PC-9 (cell line): ENCODE results near the gene CNTN5. TPM values are rescaled to one million over a fixed set of nuclear protein-coding genes. Genes with fewer than 3 reads are reported as not detected.

Experiments
- BruUV-seq: library from RNA; stranded (reverse); fragments of 400-500 nt; replicated peaks from 2 replicates; lab custom pipeline; 2021; lab: Mats Ljungman, UMichigan
- CTCF ChIA-PET: fragments of 300-600 bp; sonication (Branson Sonifier 250); formaldehyde crosslinking; loops from one replicate; lab custom pipeline; 2022; ENCODE audit warnings: antibody characterized with exemption; lab: Charles Lee
- POLR2A ChIA-PET: fragments of 300-600 bp; sonication (Branson Sonifier 250); formaldehyde crosslinking; loops from one replicate; lab custom pipeline; 2022; ENCODE audit warnings: antibody characterized with exemption; ENCODE audit not compliant: unreplicated experiment; lab: Charles Lee
- DNase-seq, 2 experiments: peaks; one replicate each; pipeline versions ENCODE4 v3.0.0 to v3.0.0-alpha.2; 2015 to 2022; ENCODE audit warnings: mixed read lengths in 1 of 2
- H2AFZ ChIP-seq: fragments of 200-600 bp; sonication (generic); 2 replicates; pipeline ENCODE4 v1.8.1; 2017; ENCODE audit warnings: antibody characterized with exemption
- H3F3A ChIP-seq: fragments of 200-600 bp; sonication (generic); 2 replicates; pipeline ENCODE4 v1.8.1; 2017; ENCODE audit warnings: antibody characterized with exemption, mild to moderate bottlenecking, low read depth; ENCODE audit not compliant: insufficient read depth
- H3K27ac ChIP-seq: fragments of 200-600 bp; sonication (generic); 2 replicates; pipeline ENCODE4 v1.6.1; 2016; ENCODE audit warnings: mixed run types
- H3K27me3 ChIP-seq: fragments of 200-600 bp; sonication (generic); 2 replicates; pipeline ENCODE4 v1.6.1; 2016; ENCODE audit warnings: low read depth, mixed run types; ENCODE audit not compliant: insufficient read depth
- H3K36me3 ChIP-seq: fragments of 200-600 bp; sonication (generic); 2 replicates; pipeline ENCODE4 v1.6.1; 2016; ENCODE audit warnings: low read depth, mixed run types
- H3K4me1 ChIP-seq: fragments of 200-600 bp; sonication (generic); replicated peaks from 2 replicates; pipeline ENCODE4 v1.6.1; 2016; ENCODE audit warnings: mixed run types; ENCODE audit not compliant: insufficient read depth
- H3K4me2 ChIP-seq: fragments of 200-600 bp; sonication (generic); 2 replicates; pipeline ENCODE4 v1.6.1; 2017; ENCODE audit warnings: mixed run types
- H3K4me3 ChIP-seq: fragments of 200-600 bp; sonication (generic); 2 replicates; pipeline ENCODE4 v1.6.1; 2016; ENCODE audit warnings: mixed run types
- H3K79me2 ChIP-seq: fragments of 200-600 bp; sonication (generic); 2 replicates; pipeline ENCODE4 v1.6.1; 2017; ENCODE audit warnings: low read depth, mixed run types
- H3K9me2 ChIP-seq: fragments of 200-600 bp; sonication (generic); 2 replicates; pipeline ENCODE4 v1.8.1; 2017; ENCODE audit warnings: mild to moderate bottlenecking; ENCODE audit not compliant: insufficient read depth
- H3K9me3 ChIP-seq: fragments of 200-600 bp; sonication (generic); 2 replicates; pipeline ENCODE4 v1.8.1; 2016; ENCODE audit warnings: low read depth; ENCODE audit not compliant: insufficient read depth
- H4K20me1 ChIP-seq: fragments of 200-600 bp; sonication (generic); 2 replicates; pipeline ENCODE4 v1.8.1; 2017; ENCODE audit not compliant: insufficient read depth
- CTCF ChIP-seq: fragments of 200-600 bp; sonication (generic); conservative IDR thresholded peaks from 2 replicates; pipeline ENCODE4 v1.6.1; 2017; ENCODE audit warnings: mixed run types, antibody characterized with exemption, mild to moderate bottlenecking, moderate library complexity
- EZH2 ChIP-seq: fragments of 200-600 bp; sonication (generic); IDR thresholded peaks from 2 replicates; pipeline ENCODE4 v1.8.0; 2017; ENCODE audit warnings: antibody characterized with exemption, low read depth
- intact Hi-C: fragments of 100-400 bp; cut with micrococcal nuclease; formaldehyde crosslinking; loops from one replicate; pipeline ENCODE4 v1.10.0; 2022; ENCODE audit not compliant: unreplicated experiment
- total RNA-seq: library from RNA; stranded (reverse); gene quantifications from 2 replicates; pipeline ENCODE4 v1.2.3, GENCODE V29; 2021

The CNTN5 gene
- total RNA-seq, 1 experiment from 2014 or later = not detected

- H3K4me3 ChIP-seq = no peak overlapping the region
- no peaks in the 10 kb centered on the region; the same call in 1 of the 2 replicates for H3K9me2 ChIP-seq
- H3K27ac ChIP-seq = no peak overlapping the region
- H3K36me3 ChIP-seq = no peaks in the 10 kb centered on the region
- no peak for TF ChIP-seq CTCF
- TF ChIP-seq EZH2 = no peak
- no peaks in the 10 kb centered on the region for H4K20me1 ChIP-seq
- no TSS peak for BruUV-seq
- ChIA-PET POLR2A (no interaction called here), CTCF (no interaction called here)
- intact Hi-C loops = no loop called here
- no peaks in the 10 kb centered on the region for H3K79me2 ChIP-seq
- H3F3A ChIP-seq = no peaks in the 10 kb centered on the region
- no peak overlapping the region for H2AFZ ChIP-seq
- no peak overlapping the region for H3K4me2 ChIP-seq
- H3K27me3 ChIP-seq = no peaks in the 10 kb centered on the region
- DNase-seq = no peak
- H3K4me1 ChIP-seq = no peaks in the 10 kb centered on the region
- no peaks in the 10 kb centered on the region for H3K9me3 ChIP-seq
Observed at GRCh38 chr11:99535406-99535805, 514.7 kb downstream of the CNTN5 start.

- BruUV-seq = no TSS peak
- H3K4me1 ChIP-seq = no peaks in the 10 kb centered on the region
- H3K79me2 ChIP-seq = no peaks in the 10 kb centered on the region
- DNase-seq = no peak
- no peak overlapping the region for H3K4me3 ChIP-seq
- H3K27ac ChIP-seq = no peak overlapping the region
- H3F3A ChIP-seq = no peaks in the 10 kb centered on the region
- ChIA-PET CTCF (no interaction called here), POLR2A (no interaction called here)
- H3K9me2 ChIP-seq = no peaks in the 10 kb centered on the region; the same call in 1 of the 2 replicates
- intact Hi-C loops = no loop called here
- no peaks in the 10 kb centered on the region for H4K20me1 ChIP-seq
- H3K9me3 ChIP-seq = no peaks in the 10 kb centered on the region
- no peaks in the 10 kb centered on the region for H3K27me3 ChIP-seq
- H3K4me2 ChIP-seq = no peak overlapping the region
- TF ChIP-seq CTCF = no peak
- TF ChIP-seq EZH2 = no peak
- H3K36me3 ChIP-seq = no peaks in the 10 kb centered on the region
- H2AFZ ChIP-seq = no peak overlapping the region
Observed at GRCh38 chr11:99535819-99536218, 515.1 kb downstream of the CNTN5 start.

GRCh38 chr11:99537681-99538080, 516.9 kb downstream of the CNTN5 start:
- Histone ChIP-seq H3K9me2 (no peaks in the 10 kb centered on the region; the same call in 1 of the 2 replicates), H2AFZ (no peak overlapping the region), H3K4me2 (no peak overlapping the region), H4K20me1 (no peaks in the 10 kb centered on the region), H3K79me2 (no peaks in the 10 kb centered on the region), H3K4me1 (no peaks in the 10 kb centered on the region), H3K36me3 (no peaks in the 10 kb centered on the region), H3K4me3 (no peak overlapping the region), H3K9me3 (no peaks in the 10 kb centered on the region), H3K27ac (no peak overlapping the region), H3F3A (no peaks in the 10 kb centered on the region), H3K27me3 (no peaks in the 10 kb centered on the region)
- no peak for DNase-seq
- TF ChIP-seq EZH2 = no peak
- no peak for TF ChIP-seq CTCF
- intact Hi-C loops = no loop called here
- CTCF ChIA-PET = no interaction called here
- no TSS peak for BruUV-seq
- POLR2A ChIA-PET = no interaction called here
